T-cell (primary cell): ENCODE results near the gene KCTD17. TPM values are rescaled to one million over a fixed set of nuclear protein-coding genes. Genes with fewer than 3 reads are reported as not detected.

ENCODE experiments used
- ATAC-seq, 4 experiments: fragments of 200-7000 bp in 3 of 4; fragments of 150-1000 bp in 1 of 4; cut with Tn5 transposase; replicated peaks in 1 of 4; 1 replicate in 3 of 4; 2 replicates in 1 of 4; pipeline ENCODE4 v1.10.0; 2021; ENCODE audit warnings: moderate library complexity in 3 of 4, mild to moderate bottlenecking in 2 of 4, moderate number of reproducible peaks in 1 of 4
- CTCF ChIA-PET, 2 donors: fragments of 300-600 bp; sonication (Branson Sonifier 250); formaldehyde crosslinking; loops; one replicate each; lab custom pipeline; 2022; ENCODE audit warnings: antibody characterized with exemption in 2 of 2; lab: Charles Lee
- POLR2A ChIA-PET, 2 donors: fragments of 300-600 bp; sonication (Branson Sonifier 250); formaldehyde crosslinking; loops; one replicate each; lab custom pipeline; 2022; ENCODE audit warnings: antibody characterized with exemption in 2 of 2; lab: Charles Lee
- DNase-seq, 35 experiments: peaks; one replicate each; pipeline versions ENCODE4 v3.0.0 to v3.0.0-alpha.2; 2013 to 2023
- H3K27ac ChIP-seq: one replicate; pipeline ENCODE4 v1.5.1; 2013; ENCODE audit warnings: low read length
- H3K27me3 ChIP-seq, 2 experiments: replicated peaks in 1 of 2; 1 replicate in 1 of 2; 2 replicates in 1 of 2; pipeline versions ENCODE4 v1.6.1 to v1.7.0; 2013; ENCODE audit warnings: low read length in 1 of 2, mixed read lengths in 1 of 2; ENCODE audit not compliant: control insufficient read depth in 2 of 2, insufficient read depth in 2 of 2; ENCODE audit errors: extremely low read depth in 1 of 2
- H3K36me3 ChIP-seq, 2 donors: 1 replicate in 1 of 2; 2 replicates in 1 of 2; pipeline versions ENCODE4 v1.6.1 to v1.7.0; 2013; ENCODE audit warnings: low read length in 1 of 2; ENCODE audit not compliant: control insufficient read depth in 2 of 2, insufficient read depth in 1 of 2; ENCODE audit errors: extremely low read depth in 1 of 2
- H3K4me1 ChIP-seq, 2 experiments: 1 replicate in 1 of 2; 2 replicates in 1 of 2; pipeline versions ENCODE4 v1.6.1 to v1.7.0; 2013; ENCODE audit warnings: low read length in 2 of 2, mixed read lengths in 1 of 2; ENCODE audit not compliant: insufficient read depth in 2 of 2, control insufficient read depth in 1 of 2; ENCODE audit errors: extremely low read depth in 1 of 2
- H3K4me3 ChIP-seq, 2 donors: 1 replicate in 1 of 2; 2 replicates in 1 of 2; pipeline versions ENCODE4 v1.5.1 to v1.7.0; 2013; ENCODE audit warnings: mild to moderate bottlenecking in 2 of 2, low read length in 1 of 2, moderate library complexity in 1 of 2; ENCODE audit not compliant: control insufficient read depth in 1 of 2; ENCODE audit errors: extremely low read depth in 1 of 2
- H3K9me3 ChIP-seq: 2 replicates; pipeline ENCODE4 v1.7.0; 2013
- H3K27ac Mint-ChIP-seq, 2 donors: one replicate each; pipeline ENCODE4 v1.8.0; 2020 to 2021; ENCODE audit warnings: mild to moderate bottlenecking in 2 of 2, mixed read lengths in 2 of 2
- H3K27me3 Mint-ChIP-seq, 2 donors: one replicate each; pipeline ENCODE4 v1.8.0; 2021 to 2022; ENCODE audit warnings: mixed read lengths in 2 of 2
- H3K36me3 Mint-ChIP-seq: one replicate; pipeline ENCODE4 v1.8.0; 2021; ENCODE audit warnings: mixed read lengths
- H3K4me1 Mint-ChIP-seq, 3 donors: one replicate each; pipeline ENCODE4 v1.8.0; 2020 to 2022; ENCODE audit warnings: mixed read lengths in 3 of 3, mild to moderate bottlenecking in 1 of 3
- H3K4me3 Mint-ChIP-seq, 3 donors: one replicate each; pipeline ENCODE4 v1.8.0; 2020 to 2022; ENCODE audit warnings: mild to moderate bottlenecking in 3 of 3, mixed read lengths in 3 of 3, moderate library complexity in 3 of 3
- H3K9me3 Mint-ChIP-seq, 3 donors: one replicate each; pipeline ENCODE4 v1.8.0; 2020 to 2022; ENCODE audit warnings: mixed read lengths in 3 of 3
- WGBS: methylation state at CpG from one replicate; pipeline ENCODE4 v1.1.5; 2013; ENCODE audit warnings: missing lambda C conversion rate; ENCODE audit not compliant: insufficient coverage; 5-methylcytosine and 5-hydroxymethylcytosine counted together
- total RNA-seq, 35 experiments: library from RNA in 6 of 35; stranded (reverse) in 6 of 35; fragments of 120-200 nt in 1 of 35; gene quantifications; one replicate each; pipeline versions ENCODE4 v1.2.1 to v1.2.4 and lab custom pipeline; 2013 to 2026

The KCTD17 gene
- total RNA-seq, 5 donors from 2014 or later (not counting 1 experiment from before 2014, with no cell fraction given) = 24.0 to 36.2 (median 35.1) TPM

DNA sequence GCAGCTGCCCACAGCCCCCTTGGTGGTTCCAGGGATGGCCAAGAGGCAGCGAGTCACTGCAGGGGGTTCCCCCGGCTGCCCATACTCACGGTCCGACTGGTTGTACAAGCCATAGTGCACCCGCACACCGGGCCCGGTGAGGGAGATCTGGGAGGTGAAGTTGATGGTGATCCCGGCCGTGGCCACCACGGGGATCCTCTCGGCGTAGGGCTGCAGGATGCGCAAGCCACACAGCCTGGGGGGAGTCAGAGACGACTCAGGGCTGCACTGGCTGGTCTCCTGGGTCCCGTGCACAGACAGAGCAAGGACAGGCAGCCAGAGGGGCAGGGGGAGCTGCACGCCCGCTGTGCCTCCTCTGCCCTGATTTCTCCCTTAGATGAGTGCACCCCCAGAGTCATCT lies 23.5 kb downstream of the KCTD17 start:
- H3K27me3 ChIP-seq = peaks cover under 1 to 44% of the 10 kb centered on the region in 2 experiments
- ATAC-seq = no peak
- peaks cover 8 to 15% of the 10 kb centered on the region in 2 donors for H3K27me3 Mint-ChIP-seq
- H3K27ac ChIP-seq = no peak overlapping the region
- H3K4me1 ChIP-seq = peaks cover 15 to 24% of the 10 kb centered on the region in 2 experiments
- POLR2A ChIA-PET = no interaction called here
- H3K4me1 Mint-ChIP-seq = peaks cover 23 to 25% (median 24%) of the 10 kb centered on the region in 3 donors
- H3K9me3 Mint-ChIP-seq = no peaks in the 10 kb centered on the region
- H3K4me3 Mint-ChIP-seq = no peak overlapping the region
- WGBS = 77% methylated on average over 17 of the region's 17 CpGs
- H3K4me3 ChIP-seq = no peak overlapping the region
- H3K27ac Mint-ChIP-seq = no peak overlapping the region
- H3K36me3 Mint-ChIP-seq = no peaks in the 10 kb centered on the region
- H3K36me3 ChIP-seq = no peaks in the 10 kb centered on the region
- DNase-seq = no peak
- CTCF ChIA-PET = no interaction called here
- no peaks in the 10 kb centered on the region for H3K9me3 ChIP-seq

DNA sequence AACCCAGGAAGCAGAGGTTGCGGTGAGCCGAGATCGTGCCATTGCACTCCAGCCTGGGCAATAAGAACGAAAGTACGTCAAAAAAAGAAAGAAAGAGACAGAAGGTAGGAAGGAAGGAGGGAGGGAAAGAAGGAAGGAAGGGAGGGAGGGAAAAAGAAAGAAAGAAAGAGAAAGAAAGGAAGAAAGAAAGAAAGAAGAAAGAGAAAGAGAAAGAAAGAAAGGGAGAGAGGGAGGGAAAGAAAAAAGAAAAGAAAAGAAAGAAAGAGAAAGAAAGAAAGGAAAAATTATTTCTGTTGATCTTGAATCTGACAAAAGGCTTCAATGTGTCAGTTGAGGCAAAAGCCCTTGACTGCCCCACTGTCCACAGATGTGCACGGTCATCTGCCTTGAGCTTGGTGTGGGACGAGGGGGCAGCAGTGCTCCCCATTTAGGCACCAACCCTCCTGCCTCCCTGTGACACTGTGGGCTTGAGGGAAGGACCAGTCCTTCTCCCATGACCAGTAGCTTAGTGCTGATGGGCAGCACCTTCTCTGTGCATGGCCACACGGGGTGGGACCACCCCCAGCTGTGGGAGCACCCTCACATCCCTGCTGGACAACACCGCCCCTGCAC lies 24.4 kb downstream of the KCTD17 start:
- Histone ChIP-seq H3K36me3 (no peaks in the 10 kb centered on the region), H3K4me3 (no peak overlapping the region), H3K27ac (no peak overlapping the region), H3K27me3 (peaks cover 0 to 35% of the 10 kb centered on the region in 2 experiments), H3K9me3 (no peaks in the 10 kb centered on the region), H3K4me1 (peaks cover 19 to 33% of the 10 kb centered on the region in 2 experiments)
- POLR2A ChIA-PET = no interaction called here
- Mint-ChIP-seq H3K4me3 (no peak overlapping the region), H3K9me3 (no peaks in the 10 kb centered on the region), H3K36me3 (no peaks in the 10 kb centered on the region), H3K27ac (no peak overlapping the region), H3K4me1 (peaks cover 31 to 33% (median 31%) of the 10 kb centered on the region in 3 donors), H3K27me3 (peaks cover 3 to 10% of the 10 kb centered on the region in 2 donors)
- DNase-seq (no peak), ATAC-seq (no peak)
- 94% methylated on average over 8 of the region's 9 CpGs for WGBS
- CTCF ChIA-PET = interaction anchor here in 1 of 2 donors (0.6 to 1.2 kb wide), 2 partner anchors 47 to 768 kb away, joined by 3 to 5 read pairs; no protein-coding TSS in a partner anchor

DNA sequence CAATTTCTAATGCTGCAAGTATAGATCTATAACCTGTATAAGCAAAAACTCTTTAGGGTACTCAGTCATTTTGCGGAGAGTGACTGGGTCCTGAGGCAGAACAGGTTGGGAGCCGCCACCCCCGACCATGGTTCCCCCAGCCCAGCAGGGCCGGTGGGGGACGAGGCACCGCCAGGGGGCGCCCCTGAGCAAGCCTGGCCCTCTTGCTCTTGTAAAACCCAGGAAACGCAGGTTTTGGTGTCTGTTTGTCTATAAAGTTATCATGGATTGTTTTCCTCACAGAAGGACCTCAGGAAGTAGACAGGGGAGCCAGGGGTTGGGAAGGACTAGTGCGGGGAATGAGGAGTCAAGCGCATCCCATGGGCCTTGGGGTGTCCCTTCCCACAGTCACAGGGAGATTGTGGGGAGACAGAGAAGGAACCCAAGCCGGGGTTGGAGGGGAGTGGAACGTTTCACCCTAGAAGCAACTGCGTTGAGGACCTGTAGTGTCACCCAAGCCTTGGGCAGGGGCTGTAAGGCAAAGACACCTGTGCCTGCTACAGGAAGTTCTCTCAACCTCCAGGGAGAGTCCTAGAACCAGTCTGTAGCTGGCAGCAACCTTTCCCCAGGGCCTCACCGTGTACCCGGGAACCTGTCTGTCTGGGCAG lies 26.4 kb downstream of the KCTD17 start:
- ChIA-PET CTCF (interaction anchor here in 1 of 2 donors (0.8 to 2.6 kb wide), 2 partner anchors 45 to 73 kb away, joined by 4 to 62 read pairs; no protein-coding TSS in a partner anchor), POLR2A (interaction anchor here in 1 of 2 donors (0.5 kb wide), 1 partner anchor 569 kb away, joined by 3 read pairs; no protein-coding TSS in a partner anchor)
- DNase-seq (peak; percentile 47 to 90 (median 79)), ATAC-seq (peak in 3 of 4 experiments; percentile 21 to 57 (median 37))
- H3K4me3 ChIP-seq = no peak overlapping the region
- H3K4me3 Mint-ChIP-seq = peak overlapping the region in 2 of 3 donors; percentile 18 to 70
- H3K27me3 ChIP-seq = peaks cover 0 to 26% of the 10 kb centered on the region in 2 experiments
- peaks cover 3 to 10% of the 10 kb centered on the region in 2 donors for H3K27me3 Mint-ChIP-seq
- WGBS = 29% methylated on average over 5 of the region's 15 CpGs
- H3K36me3 ChIP-seq = no peaks in the 10 kb centered on the region
- no peaks in the 10 kb centered on the region for H3K36me3 Mint-ChIP-seq
- peak overlapping the region; percentile 67 for H3K27ac ChIP-seq
- peaks cover 37 to 50% (median 50%) of the 10 kb centered on the region in 3 donors for H3K4me1 Mint-ChIP-seq
- H3K4me1 ChIP-seq = peaks cover 19 to 48% of the 10 kb centered on the region in 2 experiments
- no peaks in the 10 kb centered on the region for H3K9me3 Mint-ChIP-seq
- no peaks in the 10 kb centered on the region for H3K9me3 ChIP-seq
- peak overlapping the region; percentile 89 to 96 for H3K27ac Mint-ChIP-seq

DNA sequence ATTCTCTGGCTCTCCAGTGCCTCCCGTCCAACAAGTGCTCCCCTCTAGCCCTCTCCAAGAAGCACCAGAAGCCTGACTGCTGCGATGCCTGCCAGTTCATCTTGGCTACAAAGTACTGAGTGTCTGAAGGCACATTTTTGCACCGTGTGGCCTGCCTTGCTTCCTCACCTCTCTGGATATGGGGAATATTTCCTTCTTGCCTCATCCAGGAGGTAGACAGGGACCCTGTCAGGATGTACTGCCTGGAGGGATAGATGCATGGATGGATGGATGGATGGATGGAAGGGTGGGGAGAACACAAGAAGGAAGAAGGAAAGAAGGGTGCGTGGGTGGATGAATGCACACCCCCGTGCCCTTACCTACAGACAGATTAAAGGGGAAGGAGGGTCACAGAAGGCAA lies 27.6 kb downstream of the KCTD17 start:
- H3K4me3 Mint-ChIP-seq = peak overlapping the region; percentile 55 to 70 (median 58)
- H3K27me3 ChIP-seq = peaks cover 0 to 27% of the 10 kb centered on the region in 2 experiments
- peaks cover 19 to 48% of the 10 kb centered on the region in 2 experiments for H3K4me1 ChIP-seq
- no peaks in the 10 kb centered on the region for H3K36me3 Mint-ChIP-seq
- no peaks in the 10 kb centered on the region for H3K36me3 ChIP-seq
- ChIA-PET POLR2A (interaction anchor here (0.5 to 1.4 kb wide), 8 partner anchors 28 to 406 kb away, joined by 3 to 21 read pairs (median 6); partner anchors contain the start of gene KCTD17 (in 1 of the 2)), CTCF (interaction anchor here (0.8 to 2.6 kb wide), 20 partner anchors 14 to 303 kb away, joined by 3 to 62 read pairs (median 5); partner anchors contain the start of genes IFT27 (in 1 of the 2), IL2RB (in 1 of the 2) and KCTD17 (in 1 of the 2))
- H3K9me3 Mint-ChIP-seq = no peaks in the 10 kb centered on the region
- DNase-seq (peak in 3 of 35 experiments; percentile 12 to 17 (median 16)), ATAC-seq (peak in 1 of 4 experiments; percentile 1)
- H3K4me3 ChIP-seq = no peak overlapping the region
- peaks cover 37 to 56% (median 55%) of the 10 kb centered on the region in 3 donors for H3K4me1 Mint-ChIP-seq
- H3K9me3 ChIP-seq = no peaks in the 10 kb centered on the region
- peak overlapping the region; percentile 96 for H3K27ac Mint-ChIP-seq
- WGBS = 53% methylated on average over 3 of the region's 5 CpGs
- peaks cover 3 to 9% of the 10 kb centered on the region in 2 donors for H3K27me3 Mint-ChIP-seq
- H3K27ac ChIP-seq = peak overlapping the region; percentile 94

DNA sequence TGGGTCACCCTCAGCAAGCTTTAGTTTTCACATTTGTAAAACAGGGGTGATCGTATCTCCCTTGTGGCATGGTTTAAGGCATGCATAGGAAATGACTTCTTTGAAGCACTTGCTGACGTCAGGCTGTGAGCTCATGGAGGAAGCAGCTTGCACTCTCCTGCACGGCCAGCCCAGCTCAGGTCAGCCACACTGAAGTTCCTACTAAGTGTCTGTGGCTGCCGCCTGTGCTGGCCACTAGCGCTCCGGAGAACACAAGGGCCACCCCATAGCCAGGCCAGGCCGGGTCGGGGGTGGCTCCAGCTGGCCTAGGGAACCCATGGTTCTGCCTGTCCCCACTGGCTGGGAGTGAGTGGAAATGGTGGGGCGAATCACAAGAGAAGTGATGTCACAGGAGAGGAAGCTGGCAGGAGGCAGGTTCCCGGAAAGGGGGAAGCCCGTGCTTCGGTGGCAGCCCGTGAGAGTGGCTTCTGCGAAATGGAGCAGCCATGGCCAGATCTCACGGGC lies 28.2 kb downstream of the KCTD17 start:
- DNase-seq (peak; percentile 33 to 94 (median 83)), ATAC-seq (peak; percentile 68 to 86 (median 77))
- Histone ChIP-seq H3K9me3 (no peaks in the 10 kb centered on the region), H3K4me3 (peak overlapping the region in 1 of 2 donors; percentile 11), H3K4me1 (peaks cover 19 to 48% of the 10 kb centered on the region in 2 experiments), H3K27ac (peak overlapping the region; percentile 94), H3K36me3 (no peaks in the 10 kb centered on the region), H3K27me3 (peaks cover 0 to 24% of the 10 kb centered on the region in 2 experiments)
- Mint-ChIP-seq H3K4me3 (peak overlapping the region; percentile 55 to 70 (median 58)), H3K36me3 (no peaks in the 10 kb centered on the region), H3K27me3 (peaks cover 3 to 7% of the 10 kb centered on the region in 2 donors), H3K27ac (peak overlapping the region; percentile 96), H3K4me1 (peaks cover 37 to 56% (median 55%) of the 10 kb centered on the region in 3 donors), H3K9me3 (no peaks in the 10 kb centered on the region)
- CTCF ChIA-PET = interaction anchor here (0.6 to 2.6 kb wide), 24 partner anchors 11 to 303 kb away, joined by 3 to 62 read pairs (median 5); partner anchors contain the start of genes IFT27 (in 1 of the 2), IL2RB (in 1 of the 2) and KCTD17 (in 1 of the 2)
- POLR2A ChIA-PET = interaction anchor here (0.5 to 1.4 kb wide), 11 partner anchors 28 to 578 kb away, joined by 3 to 21 read pairs (median 4); partner anchors contain the start of gene KCTD17 (in 1 of the 2)
- WGBS = 35% methylated on average over 9 of the region's 15 CpGs
